ENCODE measurements around the gene ZNF782.
"Not testable (repeated sequence)": the region's sequence is repeated elsewhere in the genome, so short reads cannot be mapped to it uniquely, and the experiment has no call there.

The ZNF782 gene

GRCh38 chr9:96852676-96853075 is 1.6 kb downstream of the ZNF782 start:
- no peak for DNase-seq

- DNase-seq: no peak
Observed at GRCh38 chr9:96844040-96844439, 10.3 kb downstream of the ZNF782 start.

GRCh38 chr9:96818533-96818932 is 35.8 kb downstream of the ZNF782 start:
- DNase-seq: no peak

GRCh38 chr9:96817973-96818372 is 36.3 kb downstream of the ZNF782 start:
- no peak for DNase-seq

- no peak for DNase-seq
Observed at GRCh38 chr9:96813607-96814006, 40.7 kb downstream of the ZNF782 start.

GRCh38 chr9:96798959-96799358 is 55.4 kb downstream of the ZNF782 start:
- not testable (repeated sequence) for DNase-seq

GRCh38 chr9:96784021-96784420 is 70.3 kb downstream of the ZNF782 start:
- DNase-seq: no peak

- no peak for DNase-seq
Observed at GRCh38 chr9:96782235-96782634, 72.1 kb downstream of the ZNF782 start.

- no peak for DNase-seq
Observed at GRCh38 chr9:96781552-96781951, 72.8 kb downstream of the ZNF782 start.

GRCh38 chr9:96779089-96779488 is 75.2 kb downstream of the ZNF782 start:
- no peak for DNase-seq

- DNase-seq: no peak
Observed at GRCh38 chr9:96777426-96777864, 76.9 kb downstream of the ZNF782 start.

GRCh38 chr9:96771124-96771523 is 83.2 kb downstream of the ZNF782 start:
- no peak for DNase-seq

- no peak for DNase-seq
Observed at GRCh38 chr9:96769989-96770388, 84.3 kb downstream of the ZNF782 start.
